NCI-H1092 (cell line): ENCODE measurements around the gene MECR.

ENCODE experiments used
- DNase-seq: peaks from one replicate; lab custom pipeline; 2025; lab: John Stamatoyannopoulos, UW

The MECR gene

DNA sequence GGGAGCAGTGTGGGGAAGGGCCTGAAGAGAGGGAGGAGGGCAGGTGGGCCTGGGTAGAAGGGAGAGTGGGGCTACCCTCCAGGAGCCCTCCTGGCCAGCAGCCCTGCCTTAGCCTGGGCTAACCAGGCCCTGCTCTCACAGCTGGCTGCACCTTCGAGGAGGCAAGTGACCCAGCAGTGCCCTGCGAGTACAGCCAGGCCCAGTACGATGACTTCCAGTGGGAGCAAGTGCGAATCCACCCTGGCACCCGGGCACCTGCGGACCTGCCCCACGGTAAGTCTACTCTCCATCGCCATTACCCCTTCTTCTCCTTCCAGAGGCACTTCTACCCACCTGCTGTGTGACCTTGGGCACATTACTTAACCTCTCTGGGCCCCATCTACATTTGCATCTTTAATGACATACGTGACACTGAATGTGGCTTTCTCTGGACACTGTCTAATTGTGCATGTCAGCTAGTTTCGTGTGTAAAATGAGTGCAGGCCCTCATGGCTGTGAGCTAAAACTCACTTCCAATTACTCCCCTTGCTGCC is 24.5 kb upstream of the MECR start:
- DNase-seq: no peak

DNA sequence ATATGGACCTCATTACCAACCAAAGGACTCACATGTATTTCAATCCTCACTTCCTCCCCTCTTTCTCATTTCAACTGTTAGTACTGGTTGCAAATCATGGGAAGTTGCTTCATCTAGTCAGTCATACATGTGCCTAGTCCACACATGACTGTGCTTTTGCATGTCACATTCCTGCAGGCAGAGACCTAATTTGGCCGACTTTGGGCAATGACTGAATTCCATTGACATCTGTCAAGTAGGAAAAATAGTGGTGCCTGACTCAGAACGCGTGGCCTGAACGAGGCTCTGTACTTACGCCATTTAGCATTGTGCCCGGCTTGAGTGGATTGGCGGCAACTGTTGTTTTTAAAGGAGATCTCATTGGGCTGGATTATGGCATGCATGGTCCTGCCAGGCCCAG is 23.6 kb upstream of the MECR start:
- no peak for DNase-seq

DNA sequence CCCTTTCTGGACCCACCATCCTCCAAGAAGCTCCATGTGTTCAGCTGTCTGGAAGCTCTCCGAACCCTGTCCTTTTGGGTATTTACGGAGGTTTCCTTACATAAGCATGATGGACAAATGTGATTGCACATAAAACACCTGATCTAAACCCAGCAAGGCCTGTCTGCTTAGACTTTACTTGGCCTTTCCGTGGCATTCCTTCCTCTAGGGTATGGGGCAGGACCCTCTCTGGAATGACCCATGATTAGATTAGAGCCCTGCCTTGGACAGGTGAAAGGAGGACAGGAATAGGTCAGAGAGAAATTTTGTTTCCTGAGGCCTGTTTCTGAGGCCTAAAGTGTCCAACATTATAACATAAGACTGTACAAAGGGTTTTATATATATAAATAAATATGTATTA is 22.4 kb upstream of the MECR start:
- no peak for DNase-seq

DNA sequence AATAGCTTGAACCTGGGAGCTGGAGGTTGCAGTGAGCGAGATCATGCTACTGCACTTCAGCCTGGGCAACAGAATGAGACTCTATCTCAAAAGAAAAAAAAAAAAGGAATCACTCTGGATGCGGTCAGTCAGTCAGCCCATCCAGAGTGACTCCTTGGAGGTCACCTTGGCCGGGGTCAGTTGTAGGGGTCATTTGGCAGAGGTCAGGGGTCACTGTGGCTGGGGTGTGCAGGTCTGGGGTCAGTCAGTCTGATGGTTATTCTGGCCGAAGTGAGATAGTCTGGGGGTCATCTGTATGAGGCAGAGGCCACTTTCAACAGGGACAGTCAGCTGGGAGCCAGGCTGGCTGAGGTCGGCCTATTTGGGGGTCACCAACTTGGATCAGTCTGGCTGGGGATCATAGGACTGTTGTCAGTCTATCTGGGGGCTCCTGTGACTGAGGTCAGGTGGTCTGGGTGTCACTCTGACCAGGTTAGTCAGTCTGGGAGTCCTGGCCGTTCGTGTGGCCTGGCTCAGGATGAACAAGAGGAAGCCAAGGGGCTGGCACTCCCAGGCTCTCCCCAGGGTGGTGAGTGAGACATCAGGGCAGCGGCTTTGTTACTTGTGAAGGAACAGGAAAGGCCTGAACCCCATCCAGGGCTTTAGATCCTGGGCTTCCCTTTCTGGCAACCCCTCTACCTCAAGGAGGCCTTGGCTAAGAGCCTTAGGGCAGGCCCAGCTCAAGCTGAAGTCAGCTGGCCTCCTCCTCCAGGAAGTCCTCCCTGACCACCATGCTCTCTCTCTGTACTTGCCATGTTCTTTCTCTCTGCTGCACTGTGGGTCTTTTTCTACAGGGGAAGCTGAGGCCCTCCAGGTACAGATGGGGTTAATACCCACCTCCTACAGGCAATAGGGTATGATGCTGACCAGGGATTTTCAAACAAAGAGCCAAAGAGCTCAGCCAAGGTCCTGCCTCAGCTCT is 20.7 kb upstream of the MECR start:
- no peak for DNase-seq

DNA sequence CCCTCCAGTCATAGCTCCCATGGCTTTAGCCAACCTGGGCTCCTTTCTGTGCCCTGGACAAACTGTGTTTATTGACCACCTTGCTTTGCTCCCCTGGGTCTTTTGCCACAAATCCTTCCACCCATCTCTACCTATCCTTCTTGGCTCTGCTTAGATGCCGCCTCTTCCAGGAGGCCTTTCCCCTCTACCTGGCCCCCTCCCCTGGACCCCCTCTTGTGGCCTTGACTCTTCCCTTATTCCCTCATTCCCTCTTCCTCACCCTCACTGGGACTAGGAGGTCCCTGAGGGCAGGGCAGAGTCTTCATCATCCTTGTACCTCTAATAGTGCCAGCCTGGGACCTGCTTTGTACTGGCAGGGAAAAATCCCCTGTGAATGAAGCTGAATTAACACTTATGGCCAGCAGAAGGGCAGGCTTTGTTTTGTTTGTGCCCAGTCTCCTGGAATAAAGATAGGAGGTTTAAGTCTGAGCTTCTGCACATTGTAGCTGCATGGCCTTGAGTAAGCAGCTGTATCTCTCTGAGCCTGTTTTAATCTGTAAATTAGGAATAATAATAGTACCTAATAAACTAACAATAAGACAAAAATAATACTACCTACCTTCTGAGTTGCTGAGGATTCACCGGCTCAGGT is 19.3 kb upstream of the MECR start:
- DNase-seq: no peak

DNA sequence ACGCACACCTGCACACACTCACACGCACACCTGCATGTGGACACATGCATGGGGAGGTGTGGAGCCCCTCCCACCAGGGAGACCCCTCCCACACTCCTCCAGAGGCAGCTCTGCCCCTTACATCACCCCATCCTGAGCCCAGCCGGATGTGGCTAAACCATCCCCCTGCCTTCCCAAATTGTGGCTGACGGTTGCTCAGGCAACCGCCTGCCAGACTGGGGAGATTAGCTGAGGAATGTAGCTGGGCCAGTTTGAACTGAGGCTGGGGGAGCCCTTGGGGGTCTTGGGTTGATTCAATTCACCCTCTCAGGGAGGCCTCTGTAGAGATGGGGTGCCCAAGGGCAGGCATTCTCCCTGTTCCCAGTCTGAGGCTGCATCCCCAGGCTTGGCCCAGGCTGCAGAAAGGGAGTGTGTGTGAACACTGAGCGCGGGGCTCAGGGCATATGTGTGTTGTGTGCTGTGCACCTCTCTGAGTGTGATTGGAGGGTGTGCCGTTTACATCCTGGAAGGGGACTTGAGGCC is 18.5 kb upstream of the MECR start:
- no peak for DNase-seq

DNA sequence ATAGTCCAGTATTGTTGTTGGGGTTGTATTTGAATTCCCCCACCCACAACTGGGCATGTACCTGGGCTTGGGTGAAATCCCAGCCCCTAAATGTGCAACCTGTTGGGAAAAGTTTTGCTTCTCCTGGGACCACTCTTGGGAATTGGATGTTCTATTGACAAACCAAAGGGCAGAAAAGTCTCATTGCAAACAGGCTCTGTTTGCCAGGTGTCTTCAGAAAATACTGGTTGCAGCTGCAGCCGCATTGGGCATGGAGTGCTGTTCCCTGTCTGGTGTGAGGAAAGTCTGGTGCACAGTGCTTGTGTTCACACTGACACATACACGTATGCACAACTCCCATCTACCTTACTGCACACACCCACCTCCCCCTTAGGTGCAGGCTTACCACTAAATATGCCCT is 17.7 kb upstream of the MECR start:
- no peak for DNase-seq

DNA sequence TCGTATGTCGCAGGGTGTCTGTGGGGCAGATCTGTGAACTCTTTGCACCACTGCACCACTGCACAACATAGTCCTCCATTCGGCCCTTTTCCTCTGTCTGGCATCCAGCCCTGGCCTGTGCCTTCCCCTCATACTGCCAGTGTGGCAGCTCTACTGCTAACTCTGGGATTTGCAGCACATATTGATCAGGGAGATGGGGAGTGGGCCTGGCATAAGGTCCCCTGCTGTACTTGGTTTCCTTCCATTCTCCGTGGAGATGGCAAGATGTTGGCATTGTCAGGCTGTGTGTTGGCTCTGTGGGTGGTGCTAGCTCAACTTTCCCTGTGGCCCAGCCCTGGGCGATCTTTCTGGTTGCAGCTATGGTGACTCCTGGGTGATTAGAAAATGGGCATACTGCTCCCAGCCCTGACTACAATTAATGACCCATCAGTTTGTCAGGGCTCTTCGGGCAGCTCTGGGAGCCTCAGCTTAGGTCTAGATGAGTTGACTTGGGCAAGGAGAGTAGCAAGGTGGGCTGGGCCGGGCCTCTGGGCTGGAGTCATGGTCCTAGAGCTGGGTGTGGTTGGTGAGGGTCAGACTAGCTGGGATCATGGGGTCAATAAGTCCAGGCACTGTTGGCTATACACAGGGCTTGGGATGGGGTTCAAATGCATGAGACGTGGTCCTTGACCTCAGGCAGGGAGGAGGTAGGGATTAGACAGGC is 17.0 kb upstream of the MECR start:
- DNase-seq: no peak

DNA sequence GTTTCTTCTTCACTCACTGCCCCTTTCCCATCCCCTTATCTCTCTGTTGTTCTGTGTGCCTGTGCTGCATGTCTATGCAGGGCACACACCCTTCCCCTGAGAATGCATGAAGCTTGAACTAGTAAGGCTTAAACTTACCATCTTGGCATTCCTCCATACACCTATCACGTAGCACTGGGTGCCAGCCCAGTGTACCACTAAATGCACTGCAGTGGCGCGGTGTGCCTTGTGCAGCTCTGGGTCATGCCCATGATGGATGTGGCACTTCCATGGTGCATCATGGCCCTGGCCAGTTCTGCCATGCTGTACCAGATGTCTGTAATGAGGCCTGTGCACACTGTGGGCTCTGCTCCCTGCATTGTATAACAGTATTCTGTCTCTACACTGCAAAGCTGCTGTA is 16.3 kb upstream of the MECR start:
- no peak for DNase-seq

DNA sequence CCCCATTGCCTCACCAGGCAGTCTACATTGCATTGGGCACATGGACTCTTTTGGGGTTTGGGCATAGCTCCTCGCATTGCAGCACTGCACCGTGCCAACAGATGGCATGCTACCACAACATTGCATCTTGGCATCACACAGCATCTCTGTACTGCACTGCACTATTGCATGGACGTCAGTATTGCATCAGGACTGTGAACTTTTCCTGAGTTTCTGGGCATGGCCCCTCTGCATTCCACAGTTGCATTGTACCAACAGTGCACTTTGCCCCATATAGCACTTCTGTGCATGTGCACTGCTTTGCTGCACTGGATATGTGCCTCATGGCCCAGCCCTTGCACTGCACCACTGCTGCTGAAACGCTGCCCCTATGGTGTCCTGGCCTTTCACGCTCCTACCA is 15.1 kb upstream of the MECR start:
- no peak for DNase-seq

DNA sequence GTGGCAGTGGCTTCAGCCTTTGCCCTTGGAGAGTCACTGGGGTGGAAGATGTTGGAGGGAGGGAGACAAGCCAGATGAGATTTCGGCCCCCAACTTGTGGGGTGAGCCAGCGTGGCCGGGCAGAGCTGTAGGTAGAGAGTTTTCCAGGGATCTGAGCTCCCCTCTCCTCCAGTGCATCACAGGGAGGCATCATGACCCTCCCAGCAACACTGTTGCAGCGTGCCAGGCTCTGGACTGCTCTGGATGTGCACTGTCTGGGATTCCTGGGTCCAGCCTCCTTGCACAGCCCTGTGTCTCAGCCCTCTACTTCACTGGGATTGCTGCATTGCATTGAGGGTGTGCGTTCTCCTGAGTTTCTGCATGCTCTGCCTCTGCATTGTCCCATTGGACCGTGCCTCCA is 14.5 kb upstream of the MECR start:
- DNase-seq: no peak

DNA sequence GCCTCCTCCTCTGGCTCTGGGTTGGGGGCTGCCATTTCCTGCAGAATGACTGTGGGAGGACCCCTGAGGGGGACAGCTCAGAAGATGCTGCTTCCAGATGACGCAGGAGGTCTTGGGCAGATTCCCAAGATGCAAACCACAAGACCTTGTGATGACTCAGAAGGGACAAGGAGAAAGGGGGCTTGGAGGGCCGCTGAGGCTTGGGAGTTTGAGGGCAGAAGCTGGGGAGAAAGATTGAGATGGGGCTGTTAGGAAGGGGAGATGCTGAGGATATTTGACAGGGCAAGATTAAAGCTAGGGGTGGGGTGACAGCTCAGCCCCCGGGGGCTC is 13.1 kb upstream of the MECR start:
- no peak for DNase-seq

DNA sequence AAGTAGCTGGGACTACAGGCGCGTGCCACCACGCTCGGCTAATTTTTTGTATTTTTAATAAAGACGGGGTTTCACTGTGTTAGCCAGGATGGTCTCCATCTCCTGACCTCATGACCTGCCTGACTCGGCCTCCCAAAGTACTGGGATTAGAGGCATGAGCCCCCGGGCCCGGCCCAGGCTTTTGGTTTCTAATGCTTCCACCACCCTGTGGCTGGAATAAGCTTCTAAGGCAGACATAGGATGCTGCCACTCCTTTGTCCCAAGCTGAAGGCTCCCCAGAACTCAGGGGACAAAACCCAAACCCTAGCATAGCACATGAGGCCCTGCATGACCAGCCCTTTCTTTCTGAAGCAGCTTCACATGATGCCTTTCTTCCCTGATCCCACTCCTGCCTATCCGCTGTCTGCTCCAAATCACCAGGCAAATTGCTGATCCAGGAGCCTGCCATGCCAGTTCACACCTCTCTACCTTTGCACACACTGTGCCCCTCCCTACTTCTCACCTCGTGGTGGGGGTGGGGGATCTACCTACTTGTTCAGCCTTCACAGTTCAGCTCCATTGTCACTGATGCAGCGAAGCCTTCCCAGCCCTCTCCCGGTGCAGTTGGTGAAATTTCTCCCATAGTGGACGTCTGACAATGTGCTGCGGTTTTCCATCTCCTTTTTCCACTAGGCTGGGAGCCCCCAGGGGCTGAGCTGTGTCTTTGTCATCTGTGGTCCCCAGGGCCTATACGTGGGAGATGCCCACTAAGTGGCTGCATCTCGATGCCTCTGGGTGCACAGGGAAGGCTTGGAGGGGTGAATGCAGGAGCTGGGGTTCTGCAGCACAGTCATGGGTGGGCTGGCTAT is 12.5 kb upstream of the MECR start:
- DNase-seq: no peak

DNA sequence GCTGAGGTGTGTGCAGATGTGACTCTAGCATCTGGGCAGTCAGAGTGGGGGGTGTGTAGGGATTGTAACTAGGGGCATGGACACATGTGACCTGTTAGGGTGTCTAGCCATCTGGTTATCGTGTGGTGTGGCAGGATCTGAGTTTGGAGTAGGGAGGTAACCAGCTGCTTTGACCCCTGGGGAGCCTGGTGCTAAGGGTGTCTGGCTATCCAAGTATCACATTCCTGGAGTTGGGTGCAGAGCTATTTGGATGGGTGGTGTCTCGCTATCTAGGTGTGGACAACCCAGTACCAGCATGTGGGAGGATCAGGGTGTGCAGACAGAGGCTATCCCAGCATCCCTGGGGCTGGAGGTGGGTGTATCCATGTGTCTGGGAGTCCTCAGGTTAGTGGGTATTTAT is 10.3 kb upstream of the MECR start:
- DNase-seq: no peak

DNA sequence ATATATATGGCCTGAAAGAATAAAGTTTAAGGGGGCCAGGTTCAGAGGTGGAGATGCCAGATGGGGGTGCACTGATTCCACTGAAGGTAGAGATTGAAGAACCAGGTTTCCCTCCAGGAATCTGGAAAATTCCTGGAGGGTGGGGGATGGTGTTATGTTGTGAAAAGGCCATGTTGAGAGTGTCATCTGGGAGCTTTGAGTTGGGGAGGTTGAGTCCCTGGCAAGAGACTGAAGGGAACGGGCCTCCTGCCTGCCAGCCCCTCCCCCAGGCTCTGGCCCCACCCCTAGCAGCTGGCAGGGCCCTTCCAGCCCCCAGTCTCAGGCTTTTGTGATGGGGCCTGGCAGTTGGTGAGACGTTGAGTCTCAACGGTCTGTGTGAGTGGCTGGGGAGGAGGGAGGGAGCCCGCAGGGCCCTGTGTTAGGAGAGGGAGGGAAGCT is 9.7 kb upstream of the MECR start:
- DNase-seq: no peak

DNA sequence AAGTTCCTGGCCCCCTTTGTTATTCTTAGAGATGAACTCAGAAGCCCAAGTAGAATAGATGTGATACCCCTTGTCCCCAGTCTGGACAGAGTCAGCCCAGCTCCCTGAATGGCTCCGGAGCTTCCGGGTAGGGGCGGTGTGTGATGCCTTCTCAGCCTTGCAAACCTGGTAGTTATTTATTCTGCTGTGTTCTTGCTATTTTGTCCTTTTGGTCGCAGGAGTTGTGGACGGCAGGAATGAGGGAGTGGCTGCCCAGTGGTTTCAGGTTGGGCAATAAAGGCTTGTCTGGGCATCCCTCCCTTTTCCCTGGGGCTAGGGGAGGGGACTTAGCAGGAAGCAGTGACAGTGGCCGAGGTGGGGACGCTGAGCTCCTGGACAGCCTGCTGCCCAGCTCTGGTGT is 8.4 kb upstream of the MECR start:
- no peak for DNase-seq

DNA sequence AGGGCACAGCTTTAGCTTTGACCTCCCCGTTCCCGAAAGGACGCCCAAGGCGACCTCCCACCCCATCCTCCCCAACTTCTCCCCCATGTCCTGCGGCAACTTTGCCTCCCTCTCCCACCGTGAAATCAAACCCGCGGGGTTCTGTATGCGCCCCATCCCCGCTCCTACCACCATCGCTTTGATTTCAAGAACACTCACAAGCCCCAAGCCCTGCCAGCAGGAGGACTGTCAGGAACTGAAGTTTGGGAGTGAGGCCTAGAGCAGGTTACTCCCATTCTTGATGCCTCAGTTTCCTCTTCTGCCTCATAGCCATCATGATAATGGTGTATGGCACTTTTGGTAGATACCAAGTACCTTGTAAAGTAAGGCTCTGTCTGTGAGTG is 7.9 kb upstream of the MECR start:
- no peak for DNase-seq

DNA sequence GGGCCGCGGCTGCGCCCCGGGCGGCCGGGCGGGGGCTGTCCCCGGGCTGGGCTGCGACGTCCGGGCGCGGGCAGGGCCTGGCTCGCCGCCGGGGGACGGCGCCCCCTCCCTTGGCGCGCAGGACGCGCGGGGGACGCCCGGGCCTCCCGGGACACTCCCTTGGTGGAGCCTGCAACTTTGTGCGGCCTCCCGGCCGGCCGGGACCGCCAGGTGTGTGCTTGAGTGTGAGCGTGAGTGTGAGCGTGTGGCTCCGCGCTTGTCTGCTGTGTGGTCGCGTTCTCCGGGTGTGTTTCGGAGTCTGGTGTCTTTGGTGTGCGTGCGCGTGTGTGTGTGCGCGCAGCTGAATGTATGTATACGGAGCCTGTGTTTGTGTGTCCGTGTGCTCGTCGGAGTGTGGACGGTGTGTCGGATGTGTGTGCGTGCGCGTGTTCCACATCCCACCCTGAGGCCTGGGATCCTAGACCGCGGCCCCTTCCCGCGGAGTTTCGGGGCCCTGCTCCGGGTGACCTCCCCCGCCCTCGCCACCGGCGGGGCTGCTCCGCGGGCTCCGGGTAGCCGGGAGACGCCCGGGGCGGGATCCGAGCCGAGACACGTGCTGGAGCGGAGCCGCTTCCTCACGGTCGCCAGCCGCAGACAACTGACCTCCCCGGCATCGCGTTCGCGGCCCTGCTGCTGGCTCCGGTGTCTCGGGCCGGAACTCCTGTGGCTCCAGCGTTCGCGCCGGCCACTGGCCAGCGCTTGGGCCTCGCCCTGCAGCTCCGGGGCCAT is 7.3 kb upstream of the MECR start:
- DNase-seq: no peak

DNA sequence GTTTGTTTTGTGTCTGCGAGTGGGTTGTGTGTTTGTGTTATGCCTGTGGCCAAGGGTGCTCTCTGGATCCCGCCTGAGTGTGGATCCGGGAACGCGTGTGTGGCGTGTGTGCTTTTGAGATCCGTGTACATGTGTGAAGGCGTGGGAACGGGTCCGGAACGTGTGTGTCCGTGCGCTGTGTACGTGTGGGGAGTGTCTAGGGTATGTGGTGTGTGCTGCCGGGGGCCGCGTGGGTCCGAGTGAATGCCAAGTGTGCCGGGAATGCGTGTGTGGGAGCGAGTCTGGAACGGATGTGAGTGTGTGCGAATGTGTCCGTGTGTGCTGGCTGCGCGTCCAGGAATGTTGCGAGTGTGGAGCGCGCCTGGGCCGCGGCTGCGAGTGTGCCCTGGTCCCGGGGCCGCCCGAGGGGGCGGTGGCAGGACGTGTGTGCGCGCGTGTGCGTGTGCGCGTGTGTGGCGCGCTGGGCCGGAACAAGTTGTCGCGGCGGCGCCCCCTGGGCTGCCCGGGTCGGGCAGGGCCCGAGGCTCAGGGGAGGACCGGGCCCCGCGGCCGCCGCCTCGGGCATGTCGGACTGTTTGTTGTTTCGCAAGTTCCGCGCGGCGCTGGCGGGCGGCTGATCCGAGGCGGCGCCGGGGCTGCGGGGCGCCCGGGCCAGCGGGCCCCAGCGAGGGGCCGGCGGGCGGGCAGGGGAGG is 6.5 kb upstream of the MECR start:
- DNase-seq: no peak

DNA sequence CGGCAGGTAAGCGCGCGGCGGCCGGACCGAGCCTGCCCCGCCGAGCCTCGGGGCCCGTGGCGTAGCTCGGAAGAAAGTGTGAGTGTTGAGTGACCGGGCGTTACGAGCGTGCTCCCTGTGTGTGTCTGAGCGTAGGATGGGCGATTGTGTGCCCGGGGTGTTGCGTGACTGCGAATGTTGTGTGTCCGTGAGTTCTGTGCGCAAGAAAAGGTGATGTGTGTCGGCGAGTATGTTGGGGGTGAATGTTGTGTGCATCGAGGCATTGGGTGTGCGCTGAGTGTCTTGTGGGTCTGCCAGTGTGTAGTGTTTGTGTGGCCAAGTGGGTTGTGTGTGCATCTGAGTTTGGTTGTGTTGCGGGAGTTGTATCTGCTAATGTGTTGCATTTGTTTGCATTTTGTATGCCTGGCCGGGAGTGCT is 6.0 kb upstream of the MECR start:
- DNase-seq: no peak
